Kidney capillary endothelial cell (primary cell): Measurements from ENCODE around the gene ITCH.

Experiments
- DNase-seq: peaks from one replicate; pipeline ENCODE4 v3.0.0-alpha.2; 2018; ENCODE audit warnings: low spot score

ITCH gene

DNA sequence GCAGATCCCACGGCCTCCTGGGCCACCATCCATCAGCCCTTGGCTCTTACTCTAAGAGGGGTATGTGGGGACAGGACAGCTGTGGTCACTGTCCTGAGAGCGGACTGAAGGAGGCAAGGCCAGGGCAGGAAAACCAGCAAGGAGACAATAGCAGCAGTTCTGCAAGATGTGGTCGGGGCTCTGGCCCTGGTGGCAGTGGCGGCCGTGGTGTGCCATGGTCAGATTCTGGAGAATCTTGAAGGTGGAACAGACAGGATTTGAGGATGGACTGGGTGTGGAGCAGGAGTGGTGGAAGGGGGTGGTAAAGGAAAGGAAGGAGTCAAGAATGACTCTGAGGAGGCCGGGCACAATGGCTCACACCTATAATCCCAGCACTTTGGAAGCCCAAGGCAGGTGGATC lies 189.5 kb downstream of the ITCH start:
- DNase-seq = no peak

DNA sequence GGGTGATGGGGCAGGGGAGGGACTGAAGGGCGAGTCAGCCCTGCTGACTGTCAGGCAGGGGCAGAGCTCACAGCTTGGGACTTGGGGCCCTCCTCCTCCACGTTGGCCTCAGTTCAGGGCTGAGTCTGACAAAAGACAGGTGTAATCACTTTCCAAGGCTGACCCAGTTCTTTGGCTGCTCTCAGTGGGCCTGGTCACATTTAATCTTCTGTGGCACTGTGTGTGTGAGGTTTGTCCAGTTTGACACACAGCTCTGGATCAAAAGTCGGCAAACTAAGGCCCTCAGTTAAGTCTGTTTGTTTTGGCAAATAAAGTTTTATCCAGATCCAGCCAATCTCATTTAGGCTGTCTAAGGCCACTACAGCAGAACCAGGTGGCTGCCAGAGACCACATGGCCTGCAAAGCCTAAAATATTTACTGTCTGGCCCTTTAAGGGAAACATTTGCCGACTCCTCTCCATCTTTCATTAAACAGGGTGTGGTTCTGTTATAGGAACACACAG lies 190.3 kb downstream of the ITCH start:
- no peak for DNase-seq

DNA sequence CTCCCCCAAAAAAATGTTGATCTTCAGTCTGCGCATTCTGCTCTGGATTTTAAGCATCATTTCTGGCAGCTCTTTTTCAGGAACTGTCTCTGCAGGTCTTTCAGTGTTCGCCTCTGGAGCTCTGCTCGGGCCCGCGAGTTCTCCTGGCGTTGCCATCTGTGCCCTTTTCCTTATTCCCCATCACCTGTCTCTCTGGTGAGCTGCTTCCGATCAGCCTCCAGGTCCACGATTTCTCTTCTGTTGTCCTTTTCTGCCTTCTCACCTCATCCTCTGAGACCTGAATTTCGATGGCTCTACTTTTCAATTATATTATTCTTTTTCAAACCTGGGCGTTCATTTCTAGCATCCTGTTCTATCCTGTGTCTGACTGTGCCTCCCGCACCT lies 194.9 kb downstream of the ITCH start:
- DNase-seq = no peak

GRCh38 chr20:34558320-34559218 lies 195.5 kb downstream of the ITCH start, which contains the start of gene MAP1LC3A:
TSS of gene MAP1LC3A (plus strand) at chr20:34558718. CDS start at chr20:34558869, 151 bp downstream.
- DNase-seq = peak; percentile 89

DNA sequence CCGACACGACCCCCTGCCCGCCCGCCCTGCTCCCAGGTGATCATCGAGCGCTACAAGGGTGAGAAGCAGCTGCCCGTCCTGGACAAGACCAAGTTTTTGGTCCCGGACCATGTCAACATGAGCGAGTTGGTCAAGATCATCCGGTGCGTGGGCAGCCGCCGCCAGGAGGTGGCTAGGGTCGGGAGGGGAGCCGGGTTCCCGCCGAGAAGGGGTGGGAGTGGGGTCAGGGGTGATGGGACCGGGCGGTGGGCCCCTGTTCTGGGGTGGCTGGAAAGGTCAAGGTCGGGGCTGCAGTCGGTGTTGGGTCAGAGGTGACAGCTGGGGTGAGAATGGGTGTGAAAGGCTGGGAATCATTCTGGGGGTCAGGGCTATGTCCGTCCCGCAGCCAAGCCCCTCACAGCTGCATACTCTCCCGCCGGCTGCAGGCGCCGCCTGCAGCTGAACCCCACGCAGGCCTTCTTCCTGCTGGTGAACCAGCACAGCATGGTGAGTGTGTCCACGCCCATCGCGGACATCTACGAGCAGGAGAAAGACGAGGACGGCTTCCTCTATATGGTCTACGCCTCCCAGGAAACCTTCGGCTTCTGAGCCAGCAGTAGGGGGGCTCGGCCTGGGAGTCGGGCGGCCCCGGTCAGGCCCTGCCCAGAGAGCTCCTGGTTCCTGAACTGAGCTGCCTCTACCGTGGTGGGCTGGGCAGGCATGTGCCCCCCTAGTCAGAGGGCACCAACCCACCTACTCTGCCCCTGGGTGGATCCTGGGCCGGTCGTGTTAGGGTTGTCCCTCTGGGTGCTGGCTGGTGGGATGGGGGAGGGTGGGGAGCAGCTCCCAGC lies 196.5 kb downstream of the ITCH start:
- no peak for DNase-seq

GRCh38 chr20:34560141-34560523 lies 197.1 kb downstream of the ITCH start:
- DNase-seq = no peak

GRCh38 chr20:34560614-34561013 lies 197.5 kb downstream of the ITCH start:
- no peak for DNase-seq
